Thyroid gland (tissue), 4 donors: ENCODE data around the gene C11orf24.

Experiments used
- POLR2A ChIP-seq, 2 donors: fragments of 450-650 bp; IDR thresholded peaks; one replicate each; pipeline ENCODE4 v1.6.1; 2017; ENCODE audit warnings: antibody characterized with exemption in 2 of 2, mild to moderate bottlenecking in 2 of 2, moderate library complexity in 1 of 2
- TF ChIP-seq, protein P1 (sequence below), 6 experiments: fragments of 200-600 bp in 3 of 6; fragments of 450-650 bp in 3 of 6; sonication (generic) in 3 of 6; IDR thresholded peaks; one replicate each; pipeline ENCODE4 v1.5.1; 2016 to 2019; ENCODE audit warnings: antibody characterized with exemption in 6 of 6, mild to moderate bottlenecking in 2 of 6, inconsistent platforms in 1 of 6, moderate library complexity in 1 of 6

DNA sequence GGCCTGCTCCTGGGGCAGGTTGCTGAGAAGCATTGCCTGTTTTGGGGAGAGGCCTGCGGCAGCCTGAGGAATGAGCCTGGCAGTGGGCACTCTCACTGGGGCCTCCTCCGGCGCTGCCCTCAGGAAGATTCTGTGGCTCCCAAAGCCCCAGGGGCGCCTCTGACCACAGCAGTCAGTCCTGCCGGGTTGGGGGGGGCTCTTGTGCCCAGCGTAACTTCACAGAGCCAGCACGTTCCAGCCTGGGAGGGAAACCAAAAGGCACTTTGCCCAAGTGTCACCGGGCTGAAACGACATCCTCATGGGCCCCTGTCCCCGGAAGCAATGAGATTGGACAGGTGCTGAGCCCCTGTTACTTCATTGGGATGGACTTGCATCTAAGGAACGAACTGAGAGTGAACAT is 36.3 kb upstream of the C11orf24 start:
- TF ChIP-seq, protein P1, sequence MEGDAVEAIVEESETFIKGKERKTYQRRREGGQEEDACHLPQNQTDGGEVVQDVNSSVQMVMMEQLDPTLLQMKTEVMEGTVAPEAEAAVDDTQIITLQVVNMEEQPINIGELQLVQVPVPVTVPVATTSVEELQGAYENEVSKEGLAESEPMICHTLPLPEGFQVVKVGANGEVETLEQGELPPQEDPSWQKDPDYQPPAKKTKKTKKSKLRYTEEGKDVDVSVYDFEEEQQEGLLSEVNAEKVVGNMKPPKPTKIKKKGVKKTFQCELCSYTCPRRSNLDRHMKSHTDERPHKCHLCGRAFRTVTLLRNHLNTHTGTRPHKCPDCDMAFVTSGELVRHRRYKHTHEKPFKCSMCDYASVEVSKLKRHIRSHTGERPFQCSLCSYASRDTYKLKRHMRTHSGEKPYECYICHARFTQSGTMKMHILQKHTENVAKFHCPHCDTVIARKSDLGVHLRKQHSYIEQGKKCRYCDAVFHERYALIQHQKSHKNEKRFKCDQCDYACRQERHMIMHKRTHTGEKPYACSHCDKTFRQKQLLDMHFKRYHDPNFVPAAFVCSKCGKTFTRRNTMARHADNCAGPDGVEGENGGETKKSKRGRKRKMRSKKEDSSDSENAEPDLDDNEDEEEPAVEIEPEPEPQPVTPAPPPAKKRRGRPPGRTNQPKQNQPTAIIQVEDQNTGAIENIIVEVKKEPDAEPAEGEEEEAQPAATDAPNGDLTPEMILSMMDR (IDR thresholded peaks at IDR 0.05) = no peak
- no peak for TF ChIP-seq POLR2A (IDR thresholded peaks at IDR 0.05)
